GM21367 (cell line): ENCODE results near the gene MAP3K13.
"Not testable (repeated sequence)": the region's sequence is repeated elsewhere in the genome, so short reads cannot be mapped to it uniquely, and the experiment has no call there.

Experiments
- ATAC-seq: cut with Tn5 transposase; IDR thresholded peaks from one replicate; pipeline ENCODE4 v1.9.1; 2021; ENCODE audit not compliant: unreplicated experiment

MAP3K13 gene

GRCh38 chr3:185439745-185440466 lies 77.0 kb downstream of the MAP3K13 start:
- ATAC-seq = no peak

GRCh38 chr3:185442031-185442430 lies 79.1 kb downstream of the MAP3K13 start:
- ATAC-seq = no peak

GRCh38 chr3:185444329-185444728 lies 81.4 kb downstream of the MAP3K13 start:
- no peak for ATAC-seq

GRCh38 chr3:185448107-185448506 lies 85.2 kb downstream of the MAP3K13 start:
- ATAC-seq = no peak

- not testable (repeated sequence) for ATAC-seq
Measured at GRCh38 chr3:185451432-185451831, 88.5 kb downstream of the MAP3K13 start.

GRCh38 chr3:185457376-185457775 lies 94.4 kb downstream of the MAP3K13 start:
- ATAC-seq = no peak

- no peak for ATAC-seq
Measured at GRCh38 chr3:185460309-185460708, 97.4 kb downstream of the MAP3K13 start.

GRCh38 chr3:185460719-185461350 lies 97.9 kb downstream of the MAP3K13 start:
- no peak for ATAC-seq

GRCh38 chr3:185465471-185465870 lies 102.5 kb downstream of the MAP3K13 start:
- ATAC-seq = no peak

GRCh38 chr3:185466123-185466522 lies 103.2 kb downstream of the MAP3K13 start:
- ATAC-seq = not testable (repeated sequence)

GRCh38 chr3:185469542-185469941 lies 106.6 kb downstream of the MAP3K13 start:
- no peak for ATAC-seq

GRCh38 chr3:185470323-185470722 lies 107.4 kb downstream of the MAP3K13 start:
- no peak for ATAC-seq

GRCh38 chr3:185473290-185473815 lies 110.4 kb downstream of the MAP3K13 start:
- no peak for ATAC-seq

- not testable (repeated sequence) for ATAC-seq
Measured at GRCh38 chr3:185474922-185475321, 112.0 kb downstream of the MAP3K13 start.

- no peak for ATAC-seq
Measured at GRCh38 chr3:185477316-185477715, 114.4 kb downstream of the MAP3K13 start.

- no peak for ATAC-seq
Measured at GRCh38 chr3:185479373-185479945, 116.5 kb downstream of the MAP3K13 start.

GRCh38 chr3:185484296-185484695 lies 121.4 kb downstream of the MAP3K13 start:
- ATAC-seq = no peak

GRCh38 chr3:185486394-185486793 lies 123.5 kb downstream of the MAP3K13 start:
- ATAC-seq = no peak

GRCh38 chr3:185488465-185488864 lies 125.5 kb downstream of the MAP3K13 start:
- no peak for ATAC-seq

GRCh38 chr3:185489462-185489861 lies 126.5 kb downstream of the MAP3K13 start:
- ATAC-seq = no peak

GRCh38 chr3:185490241-185490640 lies 127.3 kb downstream of the MAP3K13 start:
- no peak for ATAC-seq
